ENCODE data around the gene LONP1.
"Not testable (repeated sequence)": the region's sequence is repeated elsewhere in the genome, so short reads cannot be mapped to it uniquely, and the experiment has no call there.

Gene LONP1

DNA sequence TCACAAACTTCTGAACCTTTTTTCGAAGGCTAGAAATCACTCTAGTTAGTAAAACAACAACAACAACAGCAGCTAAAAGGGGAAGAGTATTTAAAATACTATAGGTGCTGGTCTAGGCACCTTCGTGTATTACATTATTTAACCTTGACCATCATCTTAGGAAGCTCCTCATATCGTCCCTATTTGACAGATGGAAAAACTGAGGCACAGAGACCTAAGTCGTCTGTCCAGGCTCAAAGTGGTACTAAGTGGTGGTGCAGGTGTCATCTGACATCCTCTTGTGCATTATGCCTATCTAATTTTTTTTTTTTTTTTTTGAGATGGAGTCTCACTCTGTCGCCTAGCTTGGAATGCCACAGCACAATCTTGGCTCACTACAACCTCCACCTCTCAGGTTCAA lies 29.6 kb upstream of the LONP1 start:
- TF ChIP-seq, protein P1, sequence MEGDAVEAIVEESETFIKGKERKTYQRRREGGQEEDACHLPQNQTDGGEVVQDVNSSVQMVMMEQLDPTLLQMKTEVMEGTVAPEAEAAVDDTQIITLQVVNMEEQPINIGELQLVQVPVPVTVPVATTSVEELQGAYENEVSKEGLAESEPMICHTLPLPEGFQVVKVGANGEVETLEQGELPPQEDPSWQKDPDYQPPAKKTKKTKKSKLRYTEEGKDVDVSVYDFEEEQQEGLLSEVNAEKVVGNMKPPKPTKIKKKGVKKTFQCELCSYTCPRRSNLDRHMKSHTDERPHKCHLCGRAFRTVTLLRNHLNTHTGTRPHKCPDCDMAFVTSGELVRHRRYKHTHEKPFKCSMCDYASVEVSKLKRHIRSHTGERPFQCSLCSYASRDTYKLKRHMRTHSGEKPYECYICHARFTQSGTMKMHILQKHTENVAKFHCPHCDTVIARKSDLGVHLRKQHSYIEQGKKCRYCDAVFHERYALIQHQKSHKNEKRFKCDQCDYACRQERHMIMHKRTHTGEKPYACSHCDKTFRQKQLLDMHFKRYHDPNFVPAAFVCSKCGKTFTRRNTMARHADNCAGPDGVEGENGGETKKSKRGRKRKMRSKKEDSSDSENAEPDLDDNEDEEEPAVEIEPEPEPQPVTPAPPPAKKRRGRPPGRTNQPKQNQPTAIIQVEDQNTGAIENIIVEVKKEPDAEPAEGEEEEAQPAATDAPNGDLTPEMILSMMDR (IDR thresholded peaks at IDR 0.05; ENCODE audit: low read depth, low read length): no peak
- no peak for DNase-seq (ENCODE audit: extremely low read depth, low read depth)

DNA sequence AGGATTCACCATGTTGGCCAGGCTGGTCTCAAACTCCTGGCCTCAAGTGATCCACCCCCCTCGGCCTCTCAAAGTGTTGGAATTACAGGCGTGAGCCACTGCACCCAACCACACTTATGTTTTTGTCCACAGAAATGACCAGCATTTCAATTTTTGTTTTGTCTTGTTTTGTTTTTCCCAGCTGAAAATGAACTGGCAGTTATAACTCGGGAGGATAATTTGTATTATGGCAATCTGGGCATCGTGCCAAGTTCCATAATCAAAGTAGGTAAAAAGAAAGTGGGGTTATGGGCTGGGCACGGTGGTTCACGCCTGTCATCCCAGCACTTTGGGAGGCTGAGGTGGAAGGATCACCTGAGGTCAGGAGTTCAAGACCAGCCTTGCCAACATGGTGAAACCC lies 29.0 kb upstream of the LONP1 start:
- not testable (repeated sequence) for DNase-seq (ENCODE audit: extremely low read depth, low read depth)

DNA sequence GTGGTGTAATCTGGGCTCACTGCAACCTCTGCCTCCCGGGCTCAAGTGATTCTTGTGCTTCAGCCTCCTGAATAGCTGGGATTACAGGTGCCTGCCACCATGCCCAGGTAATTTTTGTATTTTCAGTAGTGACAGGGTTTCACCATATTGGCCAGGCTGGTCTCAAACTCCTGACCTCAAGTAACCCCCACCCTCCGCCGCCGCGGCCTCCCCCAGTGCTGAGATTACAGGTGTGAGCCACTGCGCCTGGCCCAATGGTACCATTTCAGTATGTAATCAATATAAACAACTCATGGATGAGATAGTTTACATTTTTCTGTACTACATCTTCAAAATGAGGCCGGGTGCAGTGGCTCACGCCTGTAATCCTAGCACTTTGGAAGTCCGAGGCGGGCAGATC lies 25.1 kb upstream of the LONP1 start:
- not testable (repeated sequence) for DNase-seq (ENCODE audit: extremely low read depth, low read depth)

DNA sequence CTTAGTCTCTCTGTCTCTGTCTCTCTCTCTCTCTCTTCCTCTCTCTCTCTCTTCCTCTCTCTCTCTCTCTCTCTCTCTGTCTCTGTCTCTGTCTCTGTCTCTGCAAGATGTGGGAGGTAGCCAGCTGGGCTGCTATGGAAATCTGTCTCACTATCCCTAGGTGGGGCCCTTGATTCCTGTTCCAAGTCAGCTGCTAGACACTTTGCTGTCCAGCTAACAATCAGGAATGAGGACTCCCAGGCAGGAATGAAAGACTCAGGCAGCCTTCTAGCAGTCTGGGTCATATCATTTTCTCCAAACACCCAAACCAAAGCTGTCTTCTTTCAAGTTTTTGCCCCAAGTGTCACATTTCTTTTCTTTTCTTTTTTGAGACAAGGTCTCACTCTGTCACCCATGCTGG lies 23.7 kb upstream of the LONP1 start:
- TF ChIP-seq, protein P1 (IDR thresholded peaks at IDR 0.05; ENCODE audit: low read depth, low read length): no peak
- no peak for DNase-seq (ENCODE audit: extremely low read depth, low read depth)

DNA sequence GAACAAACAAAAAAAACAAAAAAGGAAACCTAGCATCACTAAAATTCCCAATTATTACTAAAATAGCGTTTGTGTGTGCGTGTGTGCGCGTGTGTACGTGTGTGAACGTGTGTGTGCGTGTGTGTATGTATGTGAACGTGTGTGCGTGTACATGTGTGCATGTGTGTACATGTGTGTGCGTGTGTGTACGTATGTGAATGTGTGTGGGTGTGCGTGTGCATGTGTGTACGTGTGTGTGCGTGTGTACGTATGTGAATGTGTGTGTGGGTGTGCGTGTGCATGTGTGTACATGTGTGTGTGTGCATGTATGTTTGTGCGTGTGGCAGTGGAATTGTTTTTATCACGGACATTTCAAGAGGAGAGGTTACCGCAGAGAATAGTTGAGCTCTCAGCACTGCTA lies 22.1 kb upstream of the LONP1 start:
- TF ChIP-seq, protein P1 (IDR thresholded peaks at IDR 0.05; ENCODE audit: low read depth, low read length): no peak
- no peak for DNase-seq (ENCODE audit: extremely low read depth, low read depth)

DNA sequence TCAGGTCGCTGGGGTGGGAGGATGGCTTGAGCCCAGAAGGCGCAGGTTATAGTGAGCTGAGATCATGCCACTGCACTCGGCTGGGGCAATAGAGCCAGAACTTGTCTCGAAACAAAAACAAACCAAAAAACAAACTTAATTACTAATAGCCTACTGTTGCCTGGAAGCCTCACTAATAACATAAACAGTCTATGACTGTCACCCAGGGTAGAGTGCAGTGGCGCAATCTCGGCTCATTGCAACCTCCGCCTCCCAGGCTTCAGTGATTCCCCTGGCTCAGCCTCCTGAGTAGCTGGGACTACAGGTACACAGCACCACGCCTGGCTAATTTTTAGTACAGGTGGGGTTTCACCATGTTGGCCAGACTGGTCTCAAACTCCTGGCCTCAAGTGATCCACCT lies 18.5 kb upstream of the LONP1 start:
- DNase-seq (ENCODE audit: extremely low read depth, low read depth): no peak
- TF ChIP-seq, protein P1 (IDR thresholded peaks at IDR 0.05; ENCODE audit: low read depth, low read length): no peak

DNA sequence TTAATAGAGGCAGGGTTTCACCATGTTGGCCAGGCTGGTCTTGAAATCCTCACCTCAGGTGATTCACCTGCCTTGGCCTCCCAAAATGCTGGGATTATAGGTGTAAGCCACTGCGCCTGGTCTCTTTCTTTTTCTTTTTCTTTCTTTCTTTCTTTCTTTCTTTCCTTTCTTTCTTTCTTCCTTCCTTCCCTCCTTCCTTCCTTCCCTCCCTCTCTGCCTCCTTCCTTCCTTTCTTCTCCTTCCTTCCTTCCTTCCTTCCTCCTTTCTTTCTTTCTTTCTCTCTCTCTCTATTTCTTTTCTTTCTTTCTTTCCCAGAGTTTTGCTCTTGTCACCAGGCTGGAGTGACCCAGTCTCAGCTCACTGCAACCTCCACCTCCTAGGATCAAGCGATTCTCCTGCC lies 13.2 kb upstream of the LONP1 start:
- not testable (repeated sequence) for DNase-seq (ENCODE audit: extremely low read depth, low read depth)

DNA sequence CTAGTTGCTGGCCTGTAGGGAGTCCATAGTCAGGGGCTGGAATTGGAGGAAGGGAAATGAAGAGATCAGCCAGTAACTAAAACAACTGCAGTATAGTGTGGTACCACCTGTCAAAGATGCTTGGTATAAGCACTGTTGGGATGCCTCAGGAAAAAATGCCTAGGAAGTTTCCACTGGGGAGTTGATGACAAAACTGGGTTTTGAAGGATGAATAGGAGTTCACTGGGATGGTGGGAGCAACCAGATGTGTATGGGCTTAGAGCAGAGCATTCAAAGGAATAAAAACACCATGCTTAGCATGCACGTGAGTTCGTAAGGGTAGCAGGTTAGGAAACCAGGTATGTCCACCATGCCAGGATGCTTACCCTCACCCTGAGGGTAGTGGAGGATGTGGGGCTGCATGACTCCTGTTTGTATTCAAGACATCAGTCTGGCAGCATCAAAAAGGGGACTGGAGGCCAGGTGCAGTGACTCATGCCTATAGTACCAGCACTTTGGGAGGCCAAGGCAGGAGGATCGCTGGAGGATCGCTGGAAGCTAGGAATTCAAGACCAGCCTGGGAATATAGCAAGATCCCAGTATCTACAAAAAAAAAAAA lies 7.6 kb upstream of the LONP1 start:
- TF ChIP-seq, protein P1 (IDR thresholded peaks at IDR 0.05; ENCODE audit: low read depth, low read length): no peak
- no peak for DNase-seq (ENCODE audit: extremely low read depth, low read depth)

DNA sequence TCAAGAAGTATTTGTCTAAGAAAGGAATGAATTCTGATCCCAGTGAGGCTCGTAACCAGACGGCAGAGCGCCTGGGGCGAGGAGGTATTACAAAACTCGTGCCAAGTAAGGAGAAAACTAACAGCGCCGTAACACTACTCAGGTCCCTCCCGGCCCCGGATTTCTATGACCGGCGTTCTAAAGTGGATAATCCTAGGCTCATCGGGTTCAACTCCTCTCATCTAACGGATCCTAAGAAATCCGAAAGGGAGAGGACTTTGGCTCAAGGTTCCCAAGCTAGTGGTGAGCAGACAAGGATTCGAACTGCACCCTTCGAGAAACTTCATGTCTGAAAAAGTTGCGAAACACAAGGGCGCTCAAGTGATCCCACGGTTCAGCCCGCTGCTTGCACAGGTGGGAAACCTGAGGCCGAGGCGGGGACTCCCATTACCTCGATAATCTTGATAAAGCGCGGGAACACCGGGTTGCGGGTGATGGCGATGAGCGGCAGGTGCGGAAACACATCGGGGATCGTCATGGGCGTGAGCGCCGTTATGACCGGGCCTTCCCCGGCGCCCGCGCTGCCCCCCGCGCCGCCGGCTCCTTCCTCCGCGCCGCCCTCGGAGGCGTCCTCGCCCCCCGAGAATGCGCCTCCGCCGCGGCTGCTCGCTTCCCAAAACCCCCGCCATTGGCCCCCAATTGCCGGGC lies 529 bp downstream of the LONP1 start:
- DNase-seq (ENCODE audit: extremely low read depth, low read depth): no peak

More for the DNA sequence above, 529 bp downstream of the LONP1 start:
- TF ChIP-seq, protein P1 (IDR thresholded peaks at IDR 0.05; ENCODE audit: low read depth, low read length): no peak
